Mesenchymal stem cell (in vitro differentiated cells and primary cell): ENCODE results near the gene MUC4.
"Not testable (repeated sequence)": the region's sequence is repeated elsewhere in the genome, so short reads cannot be mapped to it uniquely, and the experiment has no call there.

Experiments used
- DNase-seq: peaks from one replicate; pipeline ENCODE4 v3.0.0-alpha.2; 2013
- H2AFZ ChIP-seq: one replicate; pipeline ENCODE4 v1.6.1; 2013; ENCODE audit warnings: low read depth, mild to moderate bottlenecking, control low read depth, inconsistent platforms, low read length, moderate library complexity
- H2AK5ac ChIP-seq: 2 replicates; pipeline ENCODE4 v1.6.1; 2013; ENCODE audit warnings: low read length, moderate library complexity, mild to moderate bottlenecking, inconsistent platforms; ENCODE audit not compliant: severe bottlenecking
- H2BK120ac ChIP-seq: one replicate; pipeline ENCODE4 v1.6.1; 2013; ENCODE audit warnings: low read depth, mild to moderate bottlenecking, inconsistent platforms, low read length, moderate library complexity
- H2BK12ac ChIP-seq, 2 experiments: one replicate each; pipeline ENCODE4 v1.6.1; 2013; ENCODE audit warnings: inconsistent platforms in 2 of 2, low read length in 2 of 2, mild to moderate bottlenecking in 2 of 2, moderate library complexity in 2 of 2, control low read depth in 1 of 2
- H2BK15ac ChIP-seq: one replicate; pipeline ENCODE4 v1.6.1; 2013; ENCODE audit warnings: mild to moderate bottlenecking, low read depth, inconsistent platforms; ENCODE audit not compliant: poor library complexity, severe bottlenecking
- H2BK5ac ChIP-seq: 2 replicates; pipeline ENCODE4 v1.6.1; 2013; ENCODE audit warnings: low read depth, mild to moderate bottlenecking, low read length, control low read depth, inconsistent platforms; ENCODE audit not compliant: poor library complexity, severe bottlenecking
- H3K14ac ChIP-seq, 2 experiments: one replicate each; pipeline ENCODE4 v1.6.1; 2013; ENCODE audit warnings: inconsistent platforms in 2 of 2, low read length in 2 of 2, control low read depth in 1 of 2, mild to moderate bottlenecking in 1 of 2, moderate library complexity in 1 of 2
- H3K18ac ChIP-seq, 2 experiments: one replicate each; pipeline ENCODE4 v1.6.1; 2013; ENCODE audit warnings: inconsistent platforms in 2 of 2, low read length in 2 of 2, control low read depth in 1 of 2, low read depth in 1 of 2, mild to moderate bottlenecking in 1 of 2
- H3K23ac ChIP-seq, 2 experiments: one replicate each; pipeline ENCODE4 v1.6.1; 2013; ENCODE audit warnings: inconsistent platforms in 2 of 2, low read length in 2 of 2, mild to moderate bottlenecking in 2 of 2, moderate library complexity in 2 of 2, control low read depth in 1 of 2
- H3K27ac ChIP-seq: 2 replicates; pipeline ENCODE4 v1.5.1; 2013; ENCODE audit warnings: mild to moderate bottlenecking, moderate library complexity, low read length, control low read depth, inconsistent platforms; ENCODE audit not compliant: poor library complexity, severe bottlenecking
- H3K27me3 ChIP-seq, 2 experiments: 2 replicates each; pipeline versions ENCODE4 v1.6.1 to v1.7.0; 2013; ENCODE audit warnings: low read length in 2 of 2, mild to moderate bottlenecking in 2 of 2, moderate library complexity in 2 of 2, control low read depth in 1 of 2, inconsistent platforms in 1 of 2; ENCODE audit not compliant: control insufficient read depth in 1 of 2, insufficient read depth in 1 of 2
- H3K36me3 ChIP-seq, 2 experiments: 2 replicates each; pipeline versions ENCODE4 v1.6.1 to v1.7.0; 2013; ENCODE audit warnings: low read length in 2 of 2, control low read depth in 1 of 2, inconsistent platforms in 1 of 2, low read depth in 1 of 2, mild to moderate bottlenecking in 1 of 2; ENCODE audit not compliant: insufficient read depth in 2 of 2, control insufficient read depth in 1 of 2
- H3K4ac ChIP-seq, 2 experiments: one replicate each; pipeline ENCODE4 v1.6.1; 2013; ENCODE audit warnings: inconsistent platforms in 2 of 2, low read length in 2 of 2, mild to moderate bottlenecking in 2 of 2, moderate library complexity in 2 of 2, control low read depth in 1 of 2, low read depth in 1 of 2
- H3K4me1 ChIP-seq: 2 replicates; pipeline ENCODE4 v1.6.1; 2013; ENCODE audit warnings: low read depth, low read length, control low read depth; ENCODE audit not compliant: control insufficient read depth, insufficient read depth
- H3K4me2 ChIP-seq: 2 replicates; pipeline ENCODE4 v1.6.1; 2013; ENCODE audit warnings: low read length, mild to moderate bottlenecking, inconsistent platforms; ENCODE audit not compliant: poor library complexity, severe bottlenecking
- H3K4me3 ChIP-seq, 2 experiments: 2 replicates each; pipeline versions ENCODE4 v1.5.1 to v1.7.0; 2013; ENCODE audit warnings: low read length in 2 of 2, mild to moderate bottlenecking in 2 of 2, control low read depth in 1 of 2, low read depth in 1 of 2; ENCODE audit not compliant: insufficient read depth in 1 of 2
- H3K79me1 ChIP-seq: replicated peaks from 2 replicates; pipeline ENCODE4 v1.6.1; 2013; ENCODE audit warnings: mild to moderate bottlenecking, control low read depth, low read length, inconsistent platforms; ENCODE audit not compliant: poor library complexity, severe bottlenecking
- H3K9ac ChIP-seq: 2 replicates; pipeline ENCODE4 v1.7.0; 2013; ENCODE audit warnings: mild to moderate bottlenecking, low read length, moderate library complexity
- H3K9me3 ChIP-seq: 2 replicates; pipeline ENCODE4 v1.7.0; 2013; ENCODE audit warnings: mild to moderate bottlenecking, low read length; ENCODE audit not compliant: control insufficient read depth
- H4K8ac ChIP-seq: one replicate; pipeline ENCODE4 v1.6.1; 2013; ENCODE audit warnings: inconsistent platforms, mild to moderate bottlenecking, low read length, moderate library complexity
- H4K91ac ChIP-seq: one replicate; pipeline ENCODE4 v1.6.1; 2013; ENCODE audit warnings: mild to moderate bottlenecking, low read length, inconsistent platforms
- WGBS: methylation state at CpG from one replicate; pipeline ENCODE4 v1.1.7; 2013; ENCODE audit warnings: mixed read lengths; 5-methylcytosine and 5-hydroxymethylcytosine counted together

Gene MUC4

DNA sequence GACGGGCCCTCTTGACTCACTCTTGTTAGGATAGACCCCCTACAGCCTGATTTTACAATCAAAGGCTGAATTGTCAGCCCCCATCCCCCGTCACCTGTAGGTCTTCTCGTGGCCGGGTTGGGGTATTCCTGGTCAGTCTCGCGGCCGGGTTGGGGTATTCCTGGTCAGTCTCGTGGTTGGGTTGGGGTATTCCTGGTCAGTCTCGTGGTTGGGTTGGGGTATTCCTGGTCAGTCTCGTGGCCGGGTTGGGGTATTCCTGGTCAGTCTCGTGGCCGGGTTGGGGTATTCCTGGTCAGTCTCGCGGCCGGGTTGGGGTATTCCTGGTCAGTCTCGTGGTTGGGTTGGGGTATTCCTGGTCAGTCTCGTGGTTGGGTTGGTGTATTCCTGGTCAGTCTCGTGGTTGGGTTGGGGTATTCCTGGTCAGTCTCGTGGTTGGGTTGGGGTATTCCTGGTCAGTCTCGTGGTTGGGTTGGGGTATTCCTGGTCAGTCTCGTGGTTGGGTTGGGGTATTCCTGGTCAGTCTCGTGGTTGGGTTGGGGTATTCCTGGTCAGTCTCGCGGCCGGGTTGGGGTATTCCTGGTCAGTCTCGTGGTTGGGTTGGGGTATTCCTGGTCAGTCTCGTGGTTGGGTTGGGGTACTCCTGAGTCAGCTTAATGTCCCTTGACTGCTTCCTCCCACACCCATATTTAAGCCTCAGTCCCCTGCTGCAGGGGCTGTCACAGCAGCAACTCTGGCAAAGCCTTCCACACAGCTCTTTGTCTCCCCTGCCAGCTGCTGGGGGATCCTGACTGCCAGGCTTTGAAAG is 40.7 kb downstream of the MUC4 start:
- H3K4me1 ChIP-seq, H4K8ac ChIP-seq, H4K91ac ChIP-seq, H3K27ac ChIP-seq, H2BK15ac ChIP-seq, H2BK120ac ChIP-seq, H2AK5ac ChIP-seq, H3K9me3 ChIP-seq, H2BK5ac ChIP-seq, H2BK12ac ChIP-seq, H3K4ac ChIP-seq, H3K18ac ChIP-seq, H3K36me3 ChIP-seq, DNase-seq, H3K4me3 ChIP-seq, H3K14ac ChIP-seq, H3K23ac ChIP-seq, H3K4me2 ChIP-seq, H2AFZ ChIP-seq, H3K79me1 ChIP-seq, H3K9ac ChIP-seq: not testable (repeated sequence)
- 79% methylated on average over 1 of the region's 28 CpGs for WGBS
- H3K27me3 ChIP-seq = peaks cover 0 to 27% of the 10 kb centered on the region in 2 experiments

DNA sequence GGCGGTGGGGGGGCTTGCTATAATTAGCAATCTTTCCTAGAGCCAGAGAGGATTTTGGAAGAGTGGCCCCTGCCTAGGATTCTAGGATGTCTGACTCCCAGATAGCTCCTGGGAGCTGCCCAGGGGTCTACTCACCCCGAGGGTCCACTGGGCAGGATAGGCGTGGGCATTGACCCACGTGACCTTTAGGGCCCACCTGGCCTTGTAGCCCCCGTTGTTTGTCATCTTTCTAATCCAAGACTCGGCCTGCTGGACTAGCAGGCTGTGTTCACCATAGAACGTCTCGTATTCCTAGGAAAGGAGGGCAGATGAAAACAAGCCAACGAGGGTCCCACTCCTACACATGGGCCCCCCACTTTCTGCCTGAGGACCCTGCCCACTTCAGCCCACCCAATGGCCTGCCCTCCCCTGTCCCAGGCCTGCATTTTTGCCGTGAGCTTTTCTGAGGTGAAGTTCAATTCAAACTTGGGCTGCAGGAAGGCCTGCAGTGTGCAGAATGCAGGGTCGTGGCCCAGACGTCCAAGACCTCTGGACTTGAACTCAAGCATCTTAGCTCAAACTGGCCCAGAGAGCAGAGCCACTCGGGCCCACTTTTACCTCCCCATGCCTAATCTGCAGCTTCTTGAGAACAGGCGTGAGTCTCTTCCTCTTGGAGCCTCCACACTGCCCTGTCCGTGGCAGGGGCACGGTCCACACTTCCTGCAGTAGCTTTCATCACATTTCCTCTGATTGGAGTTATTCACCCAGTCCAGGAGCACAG is 41.5 kb downstream of the MUC4 start:
- no peak for DNase-seq
- no peak overlapping the region for H3K23ac ChIP-seq
- H4K8ac ChIP-seq = no peak overlapping the region
- no peak overlapping the region for H2AK5ac ChIP-seq
- no peaks in the 10 kb centered on the region for H3K79me1 ChIP-seq
- peaks cover 0 to 30% of the 10 kb centered on the region in 2 experiments for H3K27me3 ChIP-seq
- no peak overlapping the region for H3K4me2 ChIP-seq
- H2AFZ ChIP-seq = no peak overlapping the region
- H3K14ac ChIP-seq = no peak overlapping the region
- no peak overlapping the region for H2BK12ac ChIP-seq
- no peak overlapping the region for H2BK120ac ChIP-seq
- H3K18ac ChIP-seq = no peak overlapping the region
- H2BK15ac ChIP-seq = no peak overlapping the region
- H3K4me1 ChIP-seq = peaks cover 3% of the 10 kb centered on the region
- no peak overlapping the region for H3K9ac ChIP-seq
- no peak overlapping the region for H2BK5ac ChIP-seq
- no peaks in the 10 kb centered on the region for H3K36me3 ChIP-seq
- H4K91ac ChIP-seq = no peak overlapping the region
- 86% methylated on average over 16 of the region's 16 CpGs for WGBS
- no peak overlapping the region for H3K27ac ChIP-seq
- H3K9me3 ChIP-seq = no peaks in the 10 kb centered on the region
- H3K4me3 ChIP-seq = no peak overlapping the region
- no peak overlapping the region for H3K4ac ChIP-seq

DNA sequence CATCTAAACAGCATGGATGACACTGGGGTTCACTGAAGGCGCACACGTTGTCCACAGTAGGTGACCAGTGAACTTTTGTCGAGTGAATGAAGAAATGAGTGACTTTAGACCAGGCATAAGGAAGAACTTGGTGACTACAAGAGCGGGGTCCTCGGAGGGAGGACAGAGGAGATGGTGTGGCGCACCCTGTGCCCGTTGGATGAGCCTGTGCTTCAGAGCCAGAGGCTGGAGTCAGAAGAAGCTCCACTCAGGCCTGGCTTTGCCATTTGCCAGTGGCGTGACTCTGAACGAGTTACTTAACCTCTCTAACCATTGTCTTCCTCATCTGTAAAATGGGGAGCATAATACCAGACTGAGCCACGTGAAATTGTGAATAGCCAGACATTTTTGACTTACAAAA is 42.2 kb downstream of the MUC4 start:
- Histone ChIP-seq H3K18ac (no peak overlapping the region), H3K14ac (no peak overlapping the region), H3K4me3 (no peak overlapping the region), H3K4ac (no peak overlapping the region), H3K4me1 (peaks cover 3% of the 10 kb centered on the region), H3K23ac (no peak overlapping the region), H2BK15ac (no peak overlapping the region), H3K27ac (no peak overlapping the region), H2BK12ac (no peak overlapping the region), H4K91ac (no peak overlapping the region), H2BK5ac (no peak overlapping the region), H3K79me1 (no peaks in the 10 kb centered on the region), H4K8ac (no peak overlapping the region), H3K9ac (no peak overlapping the region), H3K36me3 (no peaks in the 10 kb centered on the region), H2AK5ac (no peak overlapping the region), H3K4me2 (no peak overlapping the region), H2BK120ac (no peak overlapping the region), H3K9me3 (no peaks in the 10 kb centered on the region), H2AFZ (no peak overlapping the region), H3K27me3 (peaks cover 0 to 34% of the 10 kb centered on the region in 2 experiments)
- 89% methylated on average over 10 of the region's 10 CpGs for WGBS
- DNase-seq = no peak

DNA sequence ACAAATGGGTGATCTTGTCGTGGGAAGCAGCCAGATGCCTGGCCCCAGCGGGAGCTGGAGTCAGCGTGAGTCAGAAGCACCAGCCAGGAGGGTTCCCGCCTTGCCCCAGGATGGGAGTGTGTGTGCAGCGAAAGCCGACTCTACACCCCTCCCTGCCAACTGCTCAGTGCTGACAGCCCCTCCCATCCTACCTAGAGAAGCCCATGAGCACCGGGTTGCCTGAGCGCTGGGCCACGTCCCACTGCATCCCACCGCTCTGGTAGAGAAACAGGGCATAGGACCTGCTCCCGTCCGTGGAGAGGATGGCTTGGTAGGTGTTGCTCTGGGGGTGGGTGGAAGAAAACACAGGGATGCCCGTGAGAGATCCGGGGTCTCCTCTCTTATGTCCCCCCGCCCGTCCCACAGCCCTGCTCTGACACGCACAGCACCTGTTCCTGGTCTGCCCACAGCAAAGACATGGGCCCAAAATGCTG is 42.9 kb downstream of the MUC4 start:
- H2BK12ac ChIP-seq = no peak overlapping the region

More for the DNA sequence above, 42.9 kb downstream of the MUC4 start:
- Histone ChIP-seq H3K4me3 (no peak overlapping the region), H2BK15ac (no peak overlapping the region), H3K18ac (no peak overlapping the region), H4K8ac (no peak overlapping the region), H2BK120ac (no peak overlapping the region), H3K4me2 (no peak overlapping the region), H4K91ac (no peak overlapping the region), H2BK5ac (no peak overlapping the region), H2AFZ (no peak overlapping the region), H3K36me3 (no peaks in the 10 kb centered on the region), H2AK5ac (no peak overlapping the region), H3K4ac (no peak overlapping the region), H3K79me1 (no peaks in the 10 kb centered on the region), H3K9ac (no peak overlapping the region), H3K9me3 (no peaks in the 10 kb centered on the region), H3K27ac (no peak overlapping the region), H3K27me3 (peaks cover 0 to 37% of the 10 kb centered on the region in 2 experiments), H3K14ac (no peak overlapping the region), H3K23ac (no peak overlapping the region), H3K4me1 (peaks cover 3% of the 10 kb centered on the region)
- no peak for DNase-seq
- 83% methylated on average over 16 of the region's 17 CpGs for WGBS
